IMR-90 (cell line): Measurements from ENCODE around the gene GIT1.

Experiments
- CEBPB ChIP-seq: IDR thresholded peaks from 2 replicates; pipeline ENCODE4 v1.6.1; 2012; ENCODE audit warnings: low read depth, low read length, improper control_type of control experiment
- CHD1 ChIP-seq: IDR thresholded peaks from 2 replicates; pipeline ENCODE4 v1.6.1; 2012; ENCODE audit warnings: low read depth, low read length, improper control_type of control experiment
- CTCF ChIP-seq: conservative IDR thresholded peaks from 2 replicates; pipeline ENCODE4 v1.5.1; 2012; ENCODE audit warnings: mild to moderate bottlenecking, low read depth, low read length, improper control_type of control experiment
- ELK1 ChIP-seq: fragments of 150-350 bp; IDR thresholded peaks from 2 replicates; pipeline ENCODE4 v1.6.1; 2016; ENCODE audit warnings: low read depth, mild to moderate bottlenecking, low read length, moderate library complexity, borderline replicate concordance
- FOS ChIP-seq: fragments of 150-350 bp; IDR thresholded peaks from 2 replicates; pipeline ENCODE4 v1.6.1; 2016; ENCODE audit warnings: low read depth, low read length
- MAFK ChIP-seq: IDR thresholded peaks from 2 replicates; pipeline ENCODE4 v1.6.1; 2012; ENCODE audit warnings: low read depth, low read length, improper control_type of control experiment
- MAZ ChIP-seq: IDR thresholded peaks from 2 replicates; pipeline ENCODE4 v1.6.1; 2012; ENCODE audit warnings: low read depth, mild to moderate bottlenecking, low read length, improper control_type of control experiment, moderate library complexity, borderline replicate concordance
- MXI1 ChIP-seq: IDR thresholded peaks from 2 replicates; pipeline ENCODE4 v1.6.1; 2012; ENCODE audit warnings: low read depth, mild to moderate bottlenecking, low read length, moderate library complexity, borderline replicate concordance
- POLR2A ChIP-seq: IDR thresholded peaks from 2 replicates; pipeline ENCODE4 v1.6.1; 2012; ENCODE audit warnings: mild to moderate bottlenecking, low read depth, low read length
- RAD21 ChIP-seq: IDR thresholded peaks from 2 replicates; pipeline ENCODE4 v1.6.1; 2012; ENCODE audit warnings: low read length, improper control_type of control experiment
- RFX5 ChIP-seq: IDR thresholded peaks from 2 replicates; pipeline ENCODE4 v1.8.0; 2012; ENCODE audit warnings: low read depth, mild to moderate bottlenecking, low read length, moderate library complexity
- SMC3 ChIP-seq: fragments of 150-350 bp; IDR thresholded peaks from 2 replicates; pipeline ENCODE4 v1.6.1; 2016; ENCODE audit warnings: low read depth, mild to moderate bottlenecking, antibody characterized with exemption, low read length, moderate library complexity
- USF2 ChIP-seq: fragments of 150-350 bp; IDR thresholded peaks from 2 replicates; pipeline ENCODE4 v1.6.1; 2017; ENCODE audit warnings: mild to moderate bottlenecking, antibody characterized with exemption, low read length, low read depth

GRCh38 chr17:29595943-29596774, 6.7 kb upstream of the GIT1 start:
- TF ChIP-seq USF2 (no peak), MXI1 (no peak), RAD21 (no peak), CTCF (no peak), CEBPB (no peak), RFX5 (no peak), POLR2A (no peak), MAZ (no peak), ELK1 (no peak), SMC3 (no peak), FOS (no peak), CHD1 (no peak), MAFK (no peak)
